ENCODE measurements around the gene TEX264. TPM values are rescaled to one million over a fixed set of nuclear protein-coding genes. Genes with fewer than 3 reads are reported as not detected.

The TEX264 gene
- total RNA-seq, 4 donors from 2014 or later, result 48.0 to 73.8 (median 65.4) TPM

GRCh38 chr3:51709004-51709420 lies 38.0 kb downstream of the TEX264 start:
- intact Hi-C loops (cut with DNase I), result no loop called here
- WGBS, result 89% methylated on average over 5 of the region's 17 CpGs
- no peak overlapping the region for H3K4me3 ChIP-seq
- H3K9me3 ChIP-seq, result no peaks in the 10 kb centered on the region
- H3K27me3 ChIP-seq, result no peaks in the 10 kb centered on the region
- TF ChIP-seq POLR2AphosphoS5 (IDR thresholded peaks at IDR 0.05) (no peak), EP300 (IDR thresholded peaks at IDR 0.05) (no peak), POLR2A (IDR thresholded peaks at IDR 0.05; ENCODE audit: low read depth) (no peak), CTCF (IDR thresholded peaks at IDR 0.05) (no peak)
- no peak overlapping the region for H3K27ac ChIP-seq (replicated peaks in 1 of 4)
- DNase-seq (ENCODE audit: extremely low spot score), result no peak
- H3K4me1 ChIP-seq, result peaks cover 0 to 15% (median 12%) of the 10 kb centered on the region in 4 donors
- H3K36me3 ChIP-seq, result peaks cover under 1 to 19% (median 12%) of the 10 kb centered on the region in 4 donors

- no peak for TF ChIP-seq POLR2A (IDR thresholded peaks at IDR 0.05; ENCODE audit: low read depth)
- peaks cover 0 to 12% (median 5%) of the 10 kb centered on the region in 4 donors for H3K36me3 ChIP-seq
- peaks cover 0 to 15% (median 12%) of the 10 kb centered on the region in 4 donors for H3K4me1 ChIP-seq
- no peaks in the 10 kb centered on the region for H3K9me3 ChIP-seq
- H3K27ac ChIP-seq (replicated peaks in 1 of 4), result no peak overlapping the region
- H3K27me3 ChIP-seq, result no peaks in the 10 kb centered on the region
- intact Hi-C loops (cut with DNase I), result loop anchor here (10.0 kb wide), 1 partner anchor 85 kb away; no protein-coding TSS in a partner anchor
- DNase-seq (ENCODE audit: extremely low spot score), result no peak
- H3K4me3 ChIP-seq, result no peak overlapping the region
- 71% methylated on average over 3 of the region's 4 CpGs for WGBS
These were observed 38.6 kb downstream of the TEX264 start for GRCh38 chr3:51709675-51710074.

GRCh38 chr3:51710631-51711351 lies 39.7 kb downstream of the TEX264 start:
- DNase-seq (ENCODE audit: extremely low spot score), result no peak
- Histone ChIP-seq H3K27ac (replicated peaks in 1 of 4) (no peak overlapping the region), H3K4me3 (no peak overlapping the region), H3K27me3 (no peaks in the 10 kb centered on the region), H3K4me1 (peaks cover 0 to 15% (median 12%) of the 10 kb centered on the region in 4 donors), H3K36me3 (peaks cover 0 to 4% (median 2%) of the 10 kb centered on the region in 4 donors), H3K9me3 (no peaks in the 10 kb centered on the region)
- intact Hi-C loops (cut with DNase I), result loop anchor here (10.0 kb wide), 1 partner anchor 84 kb away; no protein-coding TSS in a partner anchor
- WGBS, result 86% methylated on average over 9 of the region's 10 CpGs
- no peak for TF ChIP-seq EP300 (IDR thresholded peaks at IDR 0.05)
- no peak for TF ChIP-seq CTCF (IDR thresholded peaks at IDR 0.05)
- TF ChIP-seq POLR2AphosphoS5 (IDR thresholded peaks at IDR 0.05), result no peak
- no peak for TF ChIP-seq POLR2A (IDR thresholded peaks at IDR 0.05; ENCODE audit: low read depth)

- Histone ChIP-seq H3K4me1 (peaks cover 0 to 11% (median 10%) of the 10 kb centered on the region in 4 donors), H3K27me3 (peaks cover 0 to 2% (median 0%) of the 10 kb centered on the region in 4 donors), H3K9me3 (no peaks in the 10 kb centered on the region), H3K36me3 (no peaks in the 10 kb centered on the region), H3K27ac (replicated peaks in 1 of 4) (no peak overlapping the region), H3K4me3 (no peak overlapping the region)
- TF ChIP-seq EP300 (IDR thresholded peaks at IDR 0.05) (no peak), POLR2AphosphoS5 (IDR thresholded peaks at IDR 0.05) (no peak), POLR2A (IDR thresholded peaks at IDR 0.05; ENCODE audit: low read depth) (no peak), CTCF (IDR thresholded peaks at IDR 0.05) (no peak)
- WGBS, result 86% methylated on average over 8 of the region's 8 CpGs
- intact Hi-C loops (cut with DNase I), result loop anchor here (10.0 kb wide), 1 partner anchor 83 kb away; no protein-coding TSS in a partner anchor
- DNase-seq (ENCODE audit: extremely low spot score), result no peak
These were observed 40.4 kb downstream of the TEX264 start for GRCh38 chr3:51711352-51712037.

- H3K27me3 ChIP-seq, result peaks cover 0 to 8% (median 0%) of the 10 kb centered on the region in 4 donors
- peaks cover 0 to 6% (median 5%) of the 10 kb centered on the region in 4 donors for H3K4me1 ChIP-seq
- H3K27ac ChIP-seq (replicated peaks in 1 of 4), result no peak overlapping the region
- no peaks in the 10 kb centered on the region for H3K36me3 ChIP-seq
- H3K4me3 ChIP-seq, result no peak overlapping the region
- DNase-seq (ENCODE audit: extremely low spot score), result no peak
- WGBS, result 100% methylated on average over 1 of the region's 1 CpG
- TF ChIP-seq POLR2A (IDR thresholded peaks at IDR 0.05; ENCODE audit: low read depth) (no peak), CTCF (IDR thresholded peaks at IDR 0.05) (no peak), EP300 (IDR thresholded peaks at IDR 0.05) (no peak), POLR2AphosphoS5 (IDR thresholded peaks at IDR 0.05) (no peak)
- H3K9me3 ChIP-seq, result no peaks in the 10 kb centered on the region
- intact Hi-C loops (cut with DNase I), result loop anchor here (10.0 kb wide), 1 partner anchor 83 kb away; no protein-coding TSS in a partner anchor
These were observed 41.0 kb downstream of the TEX264 start for GRCh38 chr3:51712038-51712420.
